ENCODE data around the gene CABS1. TPM values are rescaled to one million over a fixed set of nuclear protein-coding genes. Genes with fewer than 3 reads are reported as not detected.
A peak's percentile ranks its signal among the peaks of the same experiment; 100 is the strongest.

CABS1 gene
- total RNA-seq, 1 donor from 2014 or later, result 0.26 TPM

- H4K20me1 ChIP-seq (ENCODE audit: low read depth), result no peaks in the 10 kb centered on the region
- no peak for TF ChIP-seq EZH2phosphoT487 (IDR thresholded peaks at IDR 0.05)
- TF ChIP-seq CTCF (IDR thresholded peaks at IDR 0.05), result no peak
- TF ChIP-seq EZH2 (IDR thresholded peaks at IDR 0.05), result no peak
- H3K79me2 ChIP-seq (ENCODE audit: low read depth), result no peaks in the 10 kb centered on the region
- H3K27me3 ChIP-seq, result no peaks in the 10 kb centered on the region
- Mint-ChIP-seq H3K27me3 (ENCODE audit: insufficient read depth, low read depth) (no peaks in the 10 kb centered on the region), H3K36me3 (no peaks in the 10 kb centered on the region), H3K4me1 (no peaks in the 10 kb centered on the region), H3K4me3 (no peak overlapping the region), H3K27ac (no peak overlapping the region), H3K9me3 (peaks cover 4% of the 10 kb centered on the region)
- H3K9me3 ChIP-seq (ENCODE audit: low read depth), result no peaks in the 10 kb centered on the region
- H3K9ac ChIP-seq, result no peak overlapping the region
- no peaks in the 10 kb centered on the region for H3F3A ChIP-seq (ENCODE audit: low read depth)
- H3K36me3 ChIP-seq, result no peaks in the 10 kb centered on the region
- no peaks in the 10 kb centered on the region for H3K4me1 ChIP-seq
- no peak overlapping the region for H3K27ac ChIP-seq
- H2AFZ ChIP-seq (replicated peaks), result peak overlapping the region; percentile 77
- H3K4me3 ChIP-seq, result no peak overlapping the region
- no peak overlapping the region for H3K4me2 ChIP-seq
- no peak for DNase-seq (ENCODE audit: low spot score)
Measured at GRCh38 chr4:70372760-70373159, 38.0 kb downstream of the CABS1 start.

GRCh38 chr4:70380578-70380977 lies 45.8 kb downstream of the CABS1 start:
- no peak overlapping the region for H3K4me3 Mint-ChIP-seq
- H3K4me1 Mint-ChIP-seq, result no peaks in the 10 kb centered on the region
- Histone ChIP-seq H4K20me1 (ENCODE audit: low read depth) (no peaks in the 10 kb centered on the region), H3K27me3 (no peaks in the 10 kb centered on the region), H3K27ac (no peak overlapping the region), H3K36me3 (no peaks in the 10 kb centered on the region), H3F3A (ENCODE audit: low read depth) (no peaks in the 10 kb centered on the region), H3K79me2 (ENCODE audit: low read depth) (no peaks in the 10 kb centered on the region), H2AFZ (replicated peaks) (no peak overlapping the region), H3K4me3 (no peak overlapping the region), H3K4me1 (no peaks in the 10 kb centered on the region), H3K9me3 (ENCODE audit: low read depth) (no peaks in the 10 kb centered on the region), H3K9ac (no peak overlapping the region), H3K4me2 (no peak overlapping the region)
- no peak overlapping the region for H3K27ac Mint-ChIP-seq
- H3K9me3 Mint-ChIP-seq, result peaks cover 2% of the 10 kb centered on the region
- no peaks in the 10 kb centered on the region for H3K27me3 Mint-ChIP-seq (ENCODE audit: insufficient read depth, low read depth)
- DNase-seq (ENCODE audit: low spot score), result no peak
- H3K36me3 Mint-ChIP-seq, result no peaks in the 10 kb centered on the region
- TF ChIP-seq EZH2 (IDR thresholded peaks at IDR 0.05) (no peak), CTCF (IDR thresholded peaks at IDR 0.05) (no peak), EZH2phosphoT487 (IDR thresholded peaks at IDR 0.05) (no peak)

- Mint-ChIP-seq H3K36me3 (no peaks in the 10 kb centered on the region), H3K4me1 (no peaks in the 10 kb centered on the region), H3K9me3 (no peaks in the 10 kb centered on the region), H3K27ac (no peak within 1 kb of the TSS), H3K4me3 (no peak within 1 kb of the TSS), H3K27me3 (ENCODE audit: insufficient read depth, low read depth) (no peaks in the 10 kb centered on the region)
- no peak for DNase-seq (ENCODE audit: low spot score)
- Histone ChIP-seq H3K27ac (no peak within 1 kb of the TSS), H3K9ac (no peak within 1 kb of the TSS), H3F3A (ENCODE audit: low read depth) (no peaks in the 10 kb centered on the region), H3K4me2 (no peak within 1 kb of the TSS), H3K79me2 (ENCODE audit: low read depth) (no peaks in the 10 kb centered on the region), H3K4me3 (no peak within 1 kb of the TSS), H4K20me1 (ENCODE audit: low read depth) (no peaks in the 10 kb centered on the region), H3K27me3 (no peaks in the 10 kb centered on the region), H2AFZ (replicated peaks) (no peak within 1 kb of the TSS), H3K4me1 (no peaks in the 10 kb centered on the region), H3K36me3 (no peaks in the 10 kb centered on the region), H3K9me3 (ENCODE audit: low read depth) (no peaks in the 10 kb centered on the region)
- no peak for TF ChIP-seq EZH2phosphoT487 (IDR thresholded peaks at IDR 0.05)
- TF ChIP-seq CTCF (IDR thresholded peaks at IDR 0.05), result no peak
- TF ChIP-seq EZH2 (IDR thresholded peaks at IDR 0.05), result no peak
Measured at GRCh38 chr4:70382691-70383181, 48.0 kb downstream of the CABS1 start, which contains the start of gene SMR3B. SMR3B (plus strand) TSS chr4:70383131; CDS start chr4:70384511, 1,380 bp downstream.

Other genes starting within 250 kb of the CABS1 start
- gene PRR27, start 180.7 kb upstream of the CABS1 start, total RNA-seq (ENCODE audit: low replicate concordance), result not detected in 2 replicates
- not detected in 2 replicates for gene ODAM, start 139.3 kb upstream of the CABS1 start, total RNA-seq (ENCODE audit: low replicate concordance)
- not detected in 2 replicates for gene FDCSP, start 108.9 kb upstream of the CABS1 start, total RNA-seq (ENCODE audit: low replicate concordance)
- gene CSN3, start 92.4 kb upstream of the CABS1 start, total RNA-seq (ENCODE audit: low replicate concordance), result not detected in 2 replicates
- not detected in 2 replicates for gene SMR3A, start 25.8 kb downstream of the CABS1 start, total RNA-seq (ENCODE audit: low replicate concordance)
- not detected in 2 replicates for gene SMR3B, start 48.1 kb downstream of the CABS1 start, total RNA-seq (ENCODE audit: low replicate concordance)
- not detected in 2 replicates for gene OPRPN, start 63.0 kb downstream of the CABS1 start, total RNA-seq (ENCODE audit: low replicate concordance)
- not detected in 2 replicates for gene MUC7, start 137.2 kb downstream of the CABS1 start, total RNA-seq (ENCODE audit: low replicate concordance)
- gene AMTN, start 183.6 kb downstream of the CABS1 start, total RNA-seq (ENCODE audit: low replicate concordance), result not detected in 2 replicates